AG08396 (cell line): ENCODE measurements around the gene TBCEL.
"Not testable (repeated sequence)": the region's sequence is repeated elsewhere in the genome, so short reads cannot be mapped to it uniquely, and the experiment has no call there.

Experiments used
- DNase-seq: peaks from one replicate; pipeline ENCODE4 v3.0.0; 2012; ENCODE audit warnings: low spot score, mixed read lengths

The TBCEL gene

GRCh38 chr11:121023848-121024751 is at the start of gene TBCEL:
TBCEL (plus strand) TSS chr11:121024102; CDS start chr11:121045691, 21,589 bp downstream.
- peak; percentile 95 for DNase-seq

GRCh38 chr11:120974466-120974865 is 49.4 kb upstream of the TBCEL start:
- DNase-seq, result no peak

DNA sequence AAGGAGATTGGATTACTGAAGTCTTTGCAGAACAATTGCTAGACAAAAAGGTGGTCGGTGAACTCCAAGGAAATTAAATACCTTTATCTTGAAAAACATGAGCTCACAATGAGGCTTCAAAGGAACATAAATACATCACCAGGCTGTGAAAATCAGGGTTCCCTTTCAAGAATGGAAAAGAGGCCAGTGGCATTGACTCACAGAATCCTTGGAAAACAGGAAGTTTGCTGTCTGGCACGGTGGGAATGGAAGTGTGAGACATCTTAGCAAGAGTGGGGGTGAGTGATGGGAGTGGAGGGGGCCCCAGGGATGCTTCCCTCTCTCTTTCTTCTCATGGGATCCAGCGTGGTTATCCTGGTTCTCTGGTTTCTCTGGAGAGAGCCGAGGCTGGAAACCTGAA is 48.9 kb upstream of the TBCEL start:
- DNase-seq, result no peak

DNA sequence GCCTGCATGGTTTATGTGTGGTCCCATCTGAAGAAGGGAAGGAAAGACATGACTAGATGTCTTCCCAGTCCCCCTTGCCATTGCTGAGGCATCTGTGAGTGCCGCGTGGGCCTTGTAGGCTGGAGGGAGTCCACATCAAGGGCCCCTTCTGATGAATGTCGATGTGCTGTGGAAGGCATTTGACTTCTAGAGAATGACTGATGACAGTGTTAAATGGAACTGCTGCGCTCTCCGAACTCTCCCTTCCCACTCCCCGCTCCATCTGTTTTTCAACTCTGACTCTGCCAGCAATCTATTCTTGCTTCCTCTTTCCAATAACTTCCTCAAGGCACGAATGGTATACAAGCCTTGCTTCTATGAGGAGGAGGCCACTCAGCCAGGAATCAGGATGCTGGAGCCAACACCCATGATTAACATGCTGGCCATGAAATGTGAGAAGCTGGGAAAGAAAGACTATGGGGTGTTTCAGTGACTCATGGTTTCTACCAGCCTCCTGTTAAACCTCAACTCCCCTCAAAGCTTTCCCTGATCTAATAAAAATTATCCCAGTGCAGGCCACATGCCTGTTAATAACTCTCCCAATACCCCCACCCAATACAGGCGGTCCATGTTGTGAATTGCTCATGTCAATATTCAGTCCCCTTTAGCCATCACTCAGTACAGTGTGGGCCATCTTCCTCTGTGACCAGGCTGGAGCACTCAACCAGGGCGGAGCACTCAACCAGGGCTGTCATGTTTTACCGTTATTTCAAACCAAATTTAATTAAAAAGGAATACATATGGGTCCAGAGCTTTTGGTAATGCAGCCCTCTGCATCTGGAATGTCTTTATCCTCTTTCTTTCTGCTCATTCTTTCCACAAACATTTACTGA is 46.4 kb upstream of the TBCEL start:
- no peak for DNase-seq

GRCh38 chr11:120978701-120979100 is 45.2 kb upstream of the TBCEL start:
- DNase-seq, result no peak

DNA sequence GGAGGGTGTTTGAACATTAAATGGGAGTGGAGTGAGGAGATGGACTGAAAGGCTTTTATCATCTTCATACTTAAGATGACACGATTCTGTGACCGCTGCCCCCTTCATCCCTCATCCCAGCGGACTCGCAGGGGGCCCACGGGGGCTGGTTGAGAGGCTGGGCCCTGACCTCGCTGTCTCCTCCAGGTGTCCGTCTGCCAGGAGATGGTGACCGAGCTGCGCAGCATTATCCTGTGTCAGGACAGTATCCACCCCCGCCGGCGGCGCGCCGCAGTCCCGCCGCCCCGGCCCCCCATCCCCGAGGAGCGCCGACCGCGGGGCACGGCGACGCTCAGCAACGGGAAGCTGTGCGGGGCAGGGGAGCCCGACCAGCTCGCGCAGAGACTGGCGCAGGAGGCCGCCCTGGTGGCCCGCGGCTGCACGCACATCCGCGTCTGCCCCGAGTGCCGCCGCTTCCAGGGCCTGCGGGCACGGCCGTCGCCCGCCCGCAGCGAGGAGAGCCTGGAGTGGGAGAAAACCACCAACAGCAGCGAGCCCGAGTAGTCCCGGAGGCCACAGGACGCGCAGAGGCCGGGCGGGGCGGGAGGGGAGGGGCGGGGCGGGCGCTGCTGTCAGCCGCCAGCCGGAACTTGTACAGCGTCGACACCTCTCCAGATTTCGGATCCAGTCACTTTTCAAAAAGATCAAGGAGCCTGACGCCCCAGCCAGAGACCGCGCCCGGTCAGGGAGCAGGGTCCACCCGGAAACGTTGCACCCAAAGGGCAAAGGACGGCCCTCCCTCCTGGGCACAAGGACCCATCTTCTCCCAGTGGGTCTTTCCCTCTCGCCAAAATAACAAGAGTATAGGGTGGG is 38.0 kb upstream of the TBCEL start:
- DNase-seq, result peak; percentile 80

DNA sequence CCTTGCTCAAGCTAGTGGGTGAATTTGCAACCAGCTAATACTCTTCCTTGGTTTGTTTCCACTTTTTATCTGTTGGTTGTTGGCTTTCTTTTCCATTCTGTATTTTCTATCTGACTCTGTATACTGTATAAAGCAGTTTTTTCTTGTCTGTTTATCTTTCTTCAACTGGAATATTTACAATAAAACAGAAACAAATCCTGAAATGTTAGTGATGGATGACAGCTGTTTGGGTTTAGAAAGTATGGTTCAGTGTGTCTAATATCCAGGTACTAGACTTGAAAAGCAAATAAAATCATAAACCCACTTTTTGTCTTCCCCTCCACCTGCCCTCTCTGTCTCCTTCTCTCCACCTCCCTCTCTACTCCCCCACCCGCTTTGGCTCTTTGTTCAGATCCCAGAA is 35.3 kb upstream of the TBCEL start:
- no peak for DNase-seq

DNA sequence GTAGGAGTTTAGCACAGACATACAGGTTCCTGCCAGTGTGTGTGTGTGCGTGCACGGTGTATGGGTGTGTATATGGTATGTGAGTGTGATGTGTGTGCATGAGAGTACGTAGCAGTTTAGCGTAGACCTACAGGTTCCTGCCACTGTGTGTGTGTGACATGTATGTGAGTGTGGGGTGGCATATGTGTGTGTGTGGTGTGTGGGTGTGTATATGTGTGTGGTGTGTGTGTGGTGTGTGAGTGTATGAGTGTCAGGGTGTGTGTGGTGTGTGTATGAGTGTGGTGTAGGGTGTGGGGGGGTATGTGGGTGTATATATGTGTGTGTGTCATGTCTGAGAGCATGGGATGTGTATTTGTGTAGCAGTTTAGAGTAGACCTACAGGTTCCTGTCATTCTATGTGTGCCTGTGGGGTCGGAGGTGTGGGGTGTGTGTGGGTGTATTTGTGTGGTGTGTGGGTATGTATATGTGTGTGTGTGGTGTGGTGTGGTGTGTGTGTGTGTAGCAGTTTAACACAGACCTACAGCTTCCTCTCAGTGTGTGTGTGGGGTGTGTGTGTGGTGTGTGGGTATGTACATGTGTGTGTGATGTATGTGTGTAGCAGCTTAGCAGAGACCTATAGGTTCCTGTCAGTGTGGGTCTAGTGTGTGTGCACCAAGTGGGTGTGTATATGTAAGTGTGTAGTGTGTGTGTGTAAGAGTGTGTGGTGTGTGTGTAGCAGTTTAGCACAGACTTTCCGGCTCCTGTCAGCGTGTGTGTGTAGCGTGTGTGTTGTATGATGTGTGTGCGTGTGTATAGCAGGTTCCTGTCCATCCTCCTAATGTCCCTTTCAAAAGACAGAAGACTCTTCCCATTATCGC is 31.8 kb upstream of the TBCEL start:
- no peak for DNase-seq

DNA sequence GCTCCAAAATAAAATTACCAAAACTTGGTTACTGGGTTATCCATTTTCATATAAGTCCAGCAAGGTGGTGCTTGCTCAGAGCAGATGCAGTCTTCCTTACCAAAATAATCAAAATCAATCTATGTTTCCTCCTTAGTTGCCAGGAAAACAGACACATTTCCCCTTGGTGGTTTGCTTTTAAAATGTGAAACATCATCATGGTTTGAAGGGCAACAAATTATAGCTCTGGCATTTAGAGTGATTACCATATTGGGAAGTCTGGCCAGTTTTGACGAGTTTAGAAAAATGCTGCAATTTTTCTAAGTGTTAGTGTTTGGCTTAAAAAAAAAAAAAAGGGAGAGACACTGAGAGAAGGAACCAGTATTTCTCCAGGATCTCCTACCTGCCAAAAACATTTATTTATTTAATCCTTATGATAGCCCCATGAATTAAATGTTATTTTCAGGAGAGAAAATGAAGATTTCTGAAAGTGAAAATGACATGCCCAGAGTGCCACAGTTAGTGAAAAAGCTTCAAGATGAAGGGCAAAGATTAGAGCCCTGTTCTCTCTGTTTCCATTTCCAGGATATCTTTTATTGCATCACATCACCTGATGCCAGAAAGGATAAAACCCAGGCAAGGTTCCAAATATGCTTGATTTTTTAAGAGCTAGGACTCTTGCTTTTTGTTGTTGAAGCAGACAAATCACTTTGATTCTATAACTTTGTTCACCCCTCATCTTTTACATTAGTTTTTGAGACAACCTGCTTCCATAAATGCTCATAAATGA is 29.6 kb upstream of the TBCEL start:
- DNase-seq, result no peak

DNA sequence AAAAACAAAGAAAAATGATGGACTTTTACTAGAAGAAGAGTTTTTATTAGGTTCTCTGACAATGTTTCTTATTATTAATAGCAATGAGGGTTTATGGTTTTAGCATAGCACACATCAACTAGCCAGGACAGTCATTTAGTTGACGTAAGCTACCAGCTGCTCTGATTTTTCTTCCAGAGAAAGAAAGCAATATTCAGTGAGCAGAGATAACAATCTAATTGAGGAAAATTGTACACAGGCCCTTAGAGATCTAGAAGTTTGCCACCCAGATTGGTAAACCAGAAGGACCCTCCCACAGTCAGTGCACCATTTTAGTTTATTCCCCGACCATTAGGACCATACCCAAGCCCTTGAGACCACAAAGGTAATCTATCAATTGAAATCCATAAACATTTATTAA is 28.7 kb upstream of the TBCEL start:
- DNase-seq, result no peak

DNA sequence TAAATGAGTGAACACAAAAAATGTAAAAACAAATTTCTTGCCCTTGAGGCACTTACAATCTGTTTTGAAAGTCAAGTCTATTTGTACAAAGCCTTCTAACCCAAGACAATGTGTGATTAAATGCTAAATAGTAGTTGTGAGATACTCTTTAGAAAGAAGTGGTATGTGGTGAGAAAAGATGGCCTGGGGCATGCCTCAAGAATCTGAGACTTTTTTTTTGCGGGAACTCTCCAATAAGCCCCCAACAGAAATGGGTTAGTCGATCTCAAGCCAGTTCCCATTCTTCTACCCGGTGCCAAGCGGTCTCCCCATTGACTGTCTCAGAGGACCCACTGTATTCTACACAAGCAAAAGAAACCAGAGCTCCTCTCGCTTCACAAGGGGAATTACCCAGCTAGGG is 26.9 kb upstream of the TBCEL start:
- DNase-seq, result no peak

DNA sequence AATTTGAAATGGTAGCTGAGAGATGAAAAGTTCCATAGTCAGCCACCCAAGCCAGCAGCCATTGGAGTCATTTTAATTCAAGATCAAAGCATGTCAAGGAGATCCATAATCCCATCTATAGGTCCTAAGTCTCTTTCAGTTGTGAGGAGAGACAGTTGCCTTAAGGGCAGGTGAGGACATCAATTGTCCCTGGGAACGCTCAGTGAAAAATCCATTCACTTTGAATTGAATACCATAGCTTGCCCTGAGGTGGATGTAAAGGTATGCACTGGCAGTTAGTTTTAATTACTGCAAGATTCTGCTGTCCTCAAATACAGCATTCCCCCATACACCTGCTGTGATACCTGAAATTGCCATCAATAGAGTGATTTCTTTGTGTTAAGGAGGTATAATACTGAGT is 25.3 kb upstream of the TBCEL start:
- DNase-seq, result no peak

DNA sequence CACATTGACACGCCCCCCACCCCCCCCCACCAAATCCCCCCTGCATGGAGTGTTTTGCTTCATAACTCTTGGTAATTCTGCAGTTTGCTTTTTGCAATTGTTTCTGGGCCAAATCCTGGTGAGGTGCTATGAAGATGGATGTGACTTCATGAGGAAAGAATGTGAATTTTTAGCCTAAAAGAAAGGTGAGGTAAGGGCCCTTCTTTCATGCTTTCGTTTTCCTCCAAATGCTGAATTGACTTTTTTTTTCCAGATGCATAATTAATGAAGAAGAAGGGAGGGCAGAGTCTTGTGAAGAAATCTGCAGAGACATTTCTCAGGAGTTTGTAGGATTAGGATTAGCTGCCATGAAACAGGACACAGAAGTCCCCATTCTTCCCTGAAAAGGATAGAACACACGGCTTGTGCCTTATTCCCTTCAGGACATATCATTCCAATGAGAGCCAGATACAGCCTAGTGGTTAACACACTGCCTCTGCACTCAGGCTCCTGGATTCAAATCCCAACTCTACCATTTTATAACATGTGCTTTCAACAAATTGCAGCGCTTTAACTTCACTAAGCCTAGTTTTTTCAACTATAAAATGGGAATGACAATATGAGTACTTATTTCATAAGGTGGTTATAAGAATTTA is 19.6 kb upstream of the TBCEL start:
- DNase-seq, result no peak

DNA sequence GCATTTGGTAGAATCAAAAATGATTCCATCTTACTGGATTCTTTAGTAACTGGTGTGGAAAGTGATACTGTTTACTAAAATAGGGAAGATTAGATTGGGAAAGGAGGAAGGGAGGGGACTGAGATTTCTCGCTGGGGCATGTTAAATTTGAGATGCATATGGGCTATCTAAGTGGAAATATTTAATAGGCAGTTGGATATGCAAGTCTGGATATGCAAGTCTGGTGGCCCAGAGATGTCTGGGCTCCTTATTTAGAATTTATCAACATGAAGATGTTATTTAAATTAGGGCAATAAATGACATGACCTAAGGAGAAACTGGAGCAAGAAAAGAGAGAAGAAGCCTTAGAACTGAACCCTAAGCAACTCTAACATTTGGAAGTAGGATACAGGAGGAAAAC is 17.0 kb upstream of the TBCEL start:
- DNase-seq, result no peak

DNA sequence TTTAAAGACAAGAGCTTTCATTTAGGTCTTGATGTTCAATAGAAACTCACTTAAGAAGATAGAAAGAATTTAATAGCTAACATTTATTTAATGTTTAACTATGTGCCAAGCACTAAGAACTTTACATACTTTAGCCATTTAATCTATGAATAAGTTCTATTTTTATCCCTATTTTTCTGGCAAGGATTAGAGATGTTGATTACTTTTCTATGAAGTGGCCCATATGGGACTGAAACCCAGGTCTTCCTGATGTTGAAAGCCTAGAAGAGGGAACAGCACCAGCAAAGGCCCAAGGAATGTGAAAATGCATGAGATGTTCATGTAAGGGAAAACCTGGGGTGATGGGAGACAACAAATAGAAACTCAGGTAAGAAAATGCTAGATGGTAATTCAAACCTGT is 15.4 kb upstream of the TBCEL start:
- DNase-seq, result no peak

- DNase-seq, result no peak
Observed at GRCh38 chr11:121012091-121012490, 11.8 kb upstream of the TBCEL start.

- no peak for DNase-seq
Observed at GRCh38 chr11:121018746-121019145, 5.2 kb upstream of the TBCEL start.

DNA sequence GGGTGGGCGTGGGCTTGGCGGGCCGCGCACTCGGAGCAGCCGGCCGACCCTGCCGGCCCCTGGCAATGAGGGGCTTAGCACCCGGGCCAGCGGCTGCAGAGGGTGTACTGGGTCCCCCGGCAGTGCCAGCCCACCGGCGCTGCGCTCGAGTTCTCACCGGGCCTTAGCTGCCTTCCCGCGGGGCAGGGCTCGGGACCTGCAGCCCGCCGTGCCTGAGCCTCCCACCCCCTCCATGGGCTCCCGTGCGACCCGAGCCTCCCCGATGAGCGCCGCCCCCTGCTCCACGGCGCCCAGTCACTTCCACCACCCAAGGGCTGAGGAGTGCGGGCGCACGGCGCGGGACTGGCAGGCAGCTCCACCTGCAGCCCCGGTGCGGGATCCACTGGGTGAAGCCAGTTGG is 2.2 kb upstream of the TBCEL start:
- not testable (repeated sequence) for DNase-seq

DNA sequence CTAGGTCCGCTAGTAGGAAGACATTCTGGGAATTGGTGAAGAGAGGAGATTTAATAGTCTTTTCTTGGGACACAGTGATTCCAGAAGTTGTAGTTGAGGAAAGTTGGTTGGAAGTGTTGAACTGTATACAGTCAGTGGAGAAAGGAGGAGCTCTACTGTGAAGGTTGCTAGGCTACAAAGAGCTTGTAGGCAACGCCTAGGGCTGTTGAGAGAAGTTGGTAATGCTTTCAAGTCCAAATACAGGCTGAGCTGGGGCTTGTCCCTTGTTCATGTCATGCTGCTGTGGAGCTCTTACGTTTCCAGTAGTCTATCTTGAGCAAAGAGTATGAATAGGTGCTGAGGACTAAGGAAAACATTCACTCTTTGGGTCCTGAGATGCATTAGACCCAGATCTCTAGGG is 1.1 kb downstream of the TBCEL start:
- peak; percentile 51 for DNase-seq

DNA sequence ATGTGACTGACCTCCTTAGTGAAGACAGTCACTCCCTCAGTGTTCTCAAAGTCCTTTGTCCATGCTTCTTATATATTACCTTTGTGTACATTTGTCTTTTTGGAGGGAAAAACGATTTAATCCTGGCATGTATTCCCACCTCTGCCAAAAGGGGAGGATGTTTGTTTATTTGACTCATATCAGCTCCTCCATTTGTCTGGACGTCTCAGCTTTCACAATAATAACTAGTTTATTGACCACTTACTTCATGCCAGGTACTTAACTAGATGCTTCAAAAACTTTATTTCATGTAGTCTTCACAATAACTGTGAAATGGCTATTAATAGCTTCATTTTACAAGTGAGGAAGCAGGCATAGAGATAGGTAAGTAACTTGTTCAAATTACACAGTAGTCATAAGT is 5.3 kb downstream of the TBCEL start:
- no peak for DNase-seq
